HL-60 (cell line): ENCODE data around the gene XRCC3.

Source experiments
- CTCF ChIP-seq: IDR thresholded peaks from one replicate; pipeline ENCODE4 v1.5.1; 2011; ENCODE audit warnings: low read length, control low read depth, inconsistent platforms; ENCODE audit not compliant: insufficient read depth
- GABPA ChIP-seq: IDR thresholded peaks from 2 replicates; pipeline ENCODE4 v1.6.1; 2012; ENCODE audit warnings: low read depth
- POLR2AphosphoS5 ChIP-seq: IDR thresholded peaks from 2 replicates; pipeline ENCODE4 v1.6.1; 2012; ENCODE audit warnings: low read depth
- REST ChIP-seq: IDR thresholded peaks from 2 replicates; pipeline ENCODE4 v1.6.1; 2012; ENCODE audit warnings: low read depth; ENCODE audit not compliant: insufficient replicate concordance
- SPI1 ChIP-seq: IDR thresholded peaks from 2 replicates; pipeline ENCODE4 v1.6.1; 2012; ENCODE audit warnings: low read depth, mild to moderate bottlenecking, borderline replicate concordance

- no peak for TF ChIP-seq CTCF
- no peak for TF ChIP-seq REST
- no peak for TF ChIP-seq SPI1
- no peak for TF ChIP-seq GABPA
- TF ChIP-seq POLR2AphosphoS5 = no peak
Observed at GRCh38 chr14:103729496-103730448, 14.5 kb upstream of the XRCC3 start.
